Astrocyte of the cerebellum (primary cell): ENCODE data around the gene ALOXE3.

ENCODE experiments used
- DNase-seq: peaks from one replicate; pipeline ENCODE4 v3.0.0-alpha.2; 2011; ENCODE audit warnings: low read depth
- H3K4me3 ChIP-seq: 2 replicates; pipeline ENCODE4 v1.5.1; 2011; ENCODE audit warnings: mild to moderate bottlenecking, low read depth, low read length, moderate library complexity
- CTCF ChIP-seq: IDR thresholded peaks from 2 replicates; pipeline ENCODE4 v1.5.1; 2012; ENCODE audit warnings: low read length, low read depth, moderate library complexity, mild to moderate bottlenecking; ENCODE audit errors: missing control alignments
- in situ Hi-C: cut with HindIII; loops from 2 replicates; pipeline ENCODE4 v1.10.0; 2017; ENCODE audit warnings: low sequenced_read_pairs

Gene ALOXE3

GRCh38 chr17:8104911-8105310, 13.4 kb downstream of the ALOXE3 start:
- in situ Hi-C loops = loop anchor here (25.0 kb wide), 1 partner anchor 207 kb away; the partner anchor contains the start of gene ARHGEF15
- no peak for DNase-seq
- H3K4me3 ChIP-seq = no peak overlapping the region
- no peak for TF ChIP-seq CTCF

- H3K4me3 ChIP-seq = no peak overlapping the region
- no peak for TF ChIP-seq CTCF
- DNase-seq = no peak
- in situ Hi-C loops = loop anchor here (25.0 kb wide), 1 partner anchor 209 kb away; the partner anchor contains the start of gene ARHGEF15
These were observed 14.8 kb downstream of the ALOXE3 start for GRCh38 chr17:8103549-8103948.

- no peak for TF ChIP-seq CTCF
- DNase-seq = no peak
- H3K4me3 ChIP-seq = no peak overlapping the region
- in situ Hi-C loops = loop anchor here (25.0 kb wide), 1 partner anchor 211 kb away; the partner anchor contains the start of gene ARHGEF15
These were observed 16.6 kb downstream of the ALOXE3 start for GRCh38 chr17:8101721-8102120.

DNA sequence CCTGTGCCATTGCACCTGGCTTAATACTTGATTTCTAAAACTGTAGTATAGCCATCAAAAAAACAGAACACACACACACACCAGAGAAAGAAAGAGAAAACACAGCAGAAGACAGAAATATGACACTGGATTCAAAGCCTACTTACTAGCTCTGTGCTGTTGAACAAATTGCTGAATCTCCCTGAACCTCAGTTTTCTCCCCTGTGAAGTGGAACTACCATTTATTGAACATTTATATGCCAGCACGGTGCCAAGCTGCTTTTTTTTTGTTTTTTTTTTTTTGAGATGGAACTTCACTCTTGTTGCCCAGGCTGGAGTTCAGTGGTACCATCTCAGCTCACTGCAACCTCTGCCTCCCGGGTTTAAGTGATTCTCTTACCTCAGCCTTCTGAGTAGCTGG, 17.6 kb downstream of the ALOXE3 start:
- in situ Hi-C loops = loop anchor here (25.0 kb wide), 1 partner anchor 212 kb away; the partner anchor contains the start of gene ARHGEF15
- no peak overlapping the region for H3K4me3 ChIP-seq
- no peak for TF ChIP-seq CTCF
- no peak for DNase-seq

DNA sequence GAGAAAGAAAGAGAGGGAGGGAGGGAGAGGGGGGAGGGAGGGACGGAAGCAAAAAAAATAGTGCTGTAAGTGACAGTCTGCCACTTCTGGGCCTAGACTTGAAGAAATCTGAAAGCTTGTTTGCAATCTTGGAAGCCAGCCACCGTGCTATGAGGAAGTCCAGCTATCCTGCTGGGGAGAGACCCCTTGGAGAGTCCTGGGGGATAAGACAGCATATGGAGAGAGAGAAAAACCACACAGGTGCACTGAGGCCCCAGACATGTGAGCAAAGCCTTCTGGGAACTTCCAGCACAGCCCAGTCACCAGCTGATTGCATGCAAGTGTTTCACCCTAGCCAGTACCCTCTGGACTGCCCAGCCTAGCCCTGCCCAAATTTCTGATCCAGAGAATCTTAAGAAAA, 18.2 kb downstream of the ALOXE3 start:
- no peak overlapping the region for H3K4me3 ChIP-seq
- in situ Hi-C loops = loop anchor here (25.0 kb wide), 1 partner anchor 212 kb away; the partner anchor contains the start of gene ARHGEF15
- TF ChIP-seq CTCF = no peak
- DNase-seq = no peak

- DNase-seq = no peak
- no peak for TF ChIP-seq CTCF
- in situ Hi-C loops = no loop called here
- H3K4me3 ChIP-seq = no peak overlapping the region
These were observed 21.8 kb downstream of the ALOXE3 start for GRCh38 chr17:8096541-8096940.
